Upper lobe of right lung (tissue), 1 donor: ENCODE measurements around the gene FEM1C. TPM values are rescaled to one million over a fixed set of nuclear protein-coding genes. Genes with fewer than 3 reads are reported as not detected.
A peak's percentile ranks its signal among the peaks of the same experiment; 100 is the strongest.

Source experiments
- ATAC-seq: fragments of 200-7000 bp; cut with Tn5 transposase; one replicate; pipeline ENCODE4 v1.9.1; 2020; ENCODE audit warnings: mild to moderate bottlenecking, moderate library complexity
- DNase-seq: peaks from one replicate; pipeline ENCODE4 v3.0.0-alpha.2; 2020
- H3K27ac ChIP-seq: fragments of 200-600 bp; one replicate; pipeline ENCODE4 v1.8.0; 2022
- H3K27me3 ChIP-seq: fragments of 200-600 bp; one replicate; pipeline ENCODE4 v1.8.0; 2022; ENCODE audit warnings: mild to moderate bottlenecking
- H3K36me3 ChIP-seq: fragments of 200-600 bp; one replicate; pipeline ENCODE4 v1.8.0; 2022
- H3K4me1 ChIP-seq: fragments of 200-600 bp; one replicate; pipeline ENCODE4 v1.8.0; 2022
- H3K4me3 ChIP-seq: fragments of 200-600 bp; one replicate; pipeline ENCODE4 v1.8.0; 2022; ENCODE audit warnings: mild to moderate bottlenecking
- H3K9me3 ChIP-seq: fragments of 200-600 bp; one replicate; pipeline ENCODE4 v1.8.0; 2022
- CTCF ChIP-seq: fragments of 200-600 bp; IDR thresholded peaks from one replicate; pipeline ENCODE4 v1.8.0; 2022; ENCODE audit warnings: antibody characterized with exemption
- intact Hi-C: fragments of 100-400 bp; cut with DNase I; formaldehyde crosslinking; loops from one replicate; pipeline ENCODE4 v1.11.0; 2022
- total RNA-seq: library from RNA; stranded (reverse); fragmentation: NEBNext Ultra II Directional; extraction: Animal tissue kit (Norgen Biotek cat#: 25700); gene quantifications from one replicate; pipeline ENCODE4 v1.2.1, GENCODE V29; 2021
- donor health status: DM: no; HTN: yes; CAD: no; lungs with severe emphysema.

The FEM1C gene
- total RNA-seq, 1 donor from 2014 or later, result 26.1 TPM

GRCh38 chr5:115571441-115571878 lies 26.9 kb upstream of the FEM1C start:
- TF ChIP-seq CTCF, result no peak
- Histone ChIP-seq H3K9me3 (no peaks in the 10 kb centered on the region), H3K36me3 (no peaks in the 10 kb centered on the region), H3K4me3 (no peak overlapping the region), H3K27me3 (no peaks in the 10 kb centered on the region), H3K27ac (no peak overlapping the region), H3K4me1 (no peaks in the 10 kb centered on the region)
- intact Hi-C loops, result no loop called here
- DNase-seq (no peak), ATAC-seq (no peak)

GRCh38 chr5:115568668-115569067 lies 24.1 kb upstream of the FEM1C start:
- ATAC-seq (no peak), DNase-seq (no peak)
- no peaks in the 10 kb centered on the region for H3K27me3 ChIP-seq
- no peaks in the 10 kb centered on the region for H3K36me3 ChIP-seq
- H3K4me1 ChIP-seq, result no peaks in the 10 kb centered on the region
- intact Hi-C loops, result no loop called here
- H3K27ac ChIP-seq, result no peak overlapping the region
- no peak overlapping the region for H3K4me3 ChIP-seq
- no peaks in the 10 kb centered on the region for H3K9me3 ChIP-seq
- no peak for TF ChIP-seq CTCF

GRCh38 chr5:115565233-115565632 lies 20.7 kb upstream of the FEM1C start:
- intact Hi-C loops, result no loop called here
- no peak for ATAC-seq
- Histone ChIP-seq H3K27ac (no peak overlapping the region), H3K4me3 (no peak overlapping the region), H3K27me3 (no peaks in the 10 kb centered on the region), H3K4me1 (no peaks in the 10 kb centered on the region), H3K36me3 (no peaks in the 10 kb centered on the region), H3K9me3 (no peaks in the 10 kb centered on the region)
- TF ChIP-seq CTCF, result no peak
- DNase-seq, result no peak

- Histone ChIP-seq H3K27me3 (no peaks in the 10 kb centered on the region), H3K36me3 (no peaks in the 10 kb centered on the region), H3K9me3 (no peaks in the 10 kb centered on the region), H3K27ac (no peak overlapping the region), H3K4me1 (no peaks in the 10 kb centered on the region), H3K4me3 (no peak overlapping the region)
- intact Hi-C loops, result no loop called here
- TF ChIP-seq CTCF, result no peak
- no peak for ATAC-seq
- DNase-seq, result no peak
Measured at GRCh38 chr5:115561176-115561575, 16.6 kb upstream of the FEM1C start.

GRCh38 chr5:115559524-115559923 lies 14.9 kb upstream of the FEM1C start:
- no peaks in the 10 kb centered on the region for H3K9me3 ChIP-seq
- intact Hi-C loops, result no loop called here
- no peaks in the 10 kb centered on the region for H3K4me1 ChIP-seq
- H3K27me3 ChIP-seq, result no peaks in the 10 kb centered on the region
- H3K36me3 ChIP-seq, result no peaks in the 10 kb centered on the region
- no peak overlapping the region for H3K27ac ChIP-seq
- DNase-seq (no peak), ATAC-seq (no peak)
- no peak overlapping the region for H3K4me3 ChIP-seq
- no peak for TF ChIP-seq CTCF

GRCh38 chr5:115558388-115558956 lies 13.9 kb upstream of the FEM1C start:
- peak overlapping the region; percentile 58 for H3K27ac ChIP-seq
- intact Hi-C loops, result no loop called here
- peak; percentile 53 for ATAC-seq

More at GRCh38 chr5:115558388-115558956, 13.9 kb upstream of the FEM1C start:
- TF ChIP-seq CTCF, result no peak
- Histone ChIP-seq H3K4me1 (no peaks in the 10 kb centered on the region), H3K9me3 (no peaks in the 10 kb centered on the region), H3K4me3 (no peak overlapping the region), H3K36me3 (no peaks in the 10 kb centered on the region), H3K27me3 (no peaks in the 10 kb centered on the region)
- no peak for DNase-seq
